NCI-H2107 treated with DMSO at 0.1 percent for 48 hours (cell line): ENCODE results near the gene SFPQ.
"Not testable (repeated sequence)": the region's sequence is repeated elsewhere in the genome, so short reads cannot be mapped to it uniquely, and the experiment has no call there.

Experiments
- DNase-seq: peaks from one replicate; lab custom pipeline; 2025; ENCODE audit not compliant: unreplicated experiment; lab: John Stamatoyannopoulos, UW

Gene SFPQ

DNA sequence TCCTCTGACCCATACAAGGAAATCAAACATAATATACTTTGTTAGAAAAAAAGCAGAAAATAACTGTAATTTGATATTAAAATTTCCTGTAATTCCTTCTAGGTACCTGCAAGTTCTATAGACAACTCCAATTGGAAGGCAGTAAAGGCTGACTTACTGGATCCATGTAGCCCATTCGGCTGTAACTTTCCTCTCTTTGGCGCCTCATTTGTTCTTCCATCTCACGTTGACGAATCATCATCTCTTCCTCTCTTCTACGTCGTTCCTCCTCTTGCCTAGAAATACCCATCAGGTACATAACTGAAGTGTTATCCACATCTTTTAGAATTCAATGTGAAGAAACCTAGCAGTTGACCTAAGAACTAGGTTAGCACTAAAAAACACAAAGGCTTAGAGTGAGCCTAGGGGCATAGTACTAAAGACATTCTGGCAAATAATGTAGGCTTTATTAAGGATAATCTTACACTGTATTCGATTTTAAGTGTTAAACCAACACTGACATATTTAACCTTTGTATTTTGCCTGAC is 5.1 kb downstream of the SFPQ start:
- DNase-seq, result no peak

GRCh38 chr1:35186239-35186638 is 6.7 kb downstream of the SFPQ start:
- no peak for DNase-seq

- no peak for DNase-seq
These were observed 7.7 kb downstream of the SFPQ start for GRCh38 chr1:35185200-35185599.

- DNase-seq, result no peak
These were observed 8.3 kb downstream of the SFPQ start for GRCh38 chr1:35184495-35185199.

DNA sequence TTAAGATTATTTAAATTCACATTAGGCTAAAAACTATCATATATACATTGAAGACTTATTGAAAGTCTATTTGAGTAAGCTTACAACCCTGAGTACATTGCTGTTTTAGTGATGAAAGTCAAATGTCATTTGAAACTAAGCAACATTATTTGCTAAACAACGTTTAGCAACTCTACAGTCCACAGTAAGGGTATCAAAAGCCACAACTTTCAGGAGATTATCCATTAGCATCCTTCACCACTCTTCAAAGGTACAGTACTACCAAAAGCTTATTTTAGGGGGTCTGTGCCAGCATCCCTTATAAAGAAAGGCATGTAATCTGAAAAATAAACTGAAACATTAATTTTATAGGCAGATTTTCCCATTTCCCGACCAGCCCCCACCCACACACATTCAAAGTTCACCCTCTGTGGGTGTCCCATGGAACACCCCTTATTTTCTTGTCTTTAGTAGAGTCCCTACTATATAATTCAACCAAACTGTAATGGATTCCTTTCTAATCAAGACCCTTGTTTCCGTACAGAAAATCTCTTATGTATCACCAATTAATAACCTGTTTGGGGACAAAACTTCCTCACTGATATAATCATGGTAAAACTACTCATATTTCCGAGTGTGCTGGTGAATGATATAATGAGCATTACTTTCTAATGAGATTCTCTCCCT is 11.0 kb downstream of the SFPQ start:
- no peak for DNase-seq

DNA sequence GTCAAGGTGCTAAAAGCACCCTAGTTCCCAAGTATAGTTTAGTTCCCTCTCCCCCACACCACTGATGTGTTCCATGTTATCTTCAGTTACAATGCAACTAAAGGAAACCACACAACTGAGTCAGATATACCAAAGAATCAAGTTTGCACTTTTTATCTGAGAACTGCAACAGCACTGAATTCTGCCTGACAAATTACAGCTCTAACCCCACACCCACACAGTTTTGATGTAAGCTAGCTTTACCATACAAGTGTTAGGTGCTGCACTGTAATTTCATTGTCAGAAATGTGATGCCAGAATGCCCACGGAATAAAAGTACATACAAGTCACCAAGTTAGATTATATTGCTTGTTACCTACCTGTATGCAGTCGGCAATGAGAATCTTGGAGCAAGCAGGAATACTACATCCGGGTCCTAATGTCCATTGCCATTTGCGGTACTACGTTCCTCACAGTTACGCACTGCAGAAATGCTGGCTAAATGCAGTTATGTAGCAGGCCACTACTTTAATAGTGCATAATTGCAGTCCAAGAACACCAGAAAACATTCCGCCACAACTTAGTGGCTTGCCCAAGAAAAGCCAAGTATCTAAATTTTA is 12.1 kb downstream of the SFPQ start:
- DNase-seq, result no peak

- DNase-seq, result no peak
These were observed 13.0 kb downstream of the SFPQ start for GRCh38 chr1:35179908-35180307.

DNA sequence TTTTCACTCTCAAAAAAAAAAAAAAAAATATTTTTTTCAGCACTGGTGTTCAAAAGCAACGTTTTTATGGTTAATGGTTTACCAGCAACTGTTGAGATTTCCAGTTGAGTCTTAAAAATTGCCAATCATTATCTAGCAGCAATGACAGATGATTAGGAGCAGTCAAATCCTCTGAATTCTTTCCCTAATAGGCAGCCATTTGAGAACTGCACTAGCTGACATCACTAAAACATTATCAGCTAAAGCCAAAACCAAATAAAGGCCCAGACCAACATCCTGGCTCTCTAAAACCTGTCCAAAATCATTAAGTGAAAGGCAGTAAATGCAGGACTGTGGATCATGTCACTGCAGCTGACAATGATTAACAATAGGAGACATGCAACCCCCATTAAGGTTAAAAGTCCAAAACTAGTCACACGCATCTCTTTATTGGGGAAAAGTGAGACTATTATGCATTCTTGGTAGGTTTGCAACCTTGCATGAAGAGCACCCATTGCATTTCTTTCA is 14.0 kb downstream of the SFPQ start:
- DNase-seq, result no peak

- DNase-seq, result no peak
These were observed 14.7 kb downstream of the SFPQ start for GRCh38 chr1:35178295-35178695.

- DNase-seq, result no peak
These were observed 15.6 kb downstream of the SFPQ start for GRCh38 chr1:35177237-35177786.

GRCh38 chr1:35175602-35176001 is 17.3 kb downstream of the SFPQ start:
- no peak for DNase-seq

DNA sequence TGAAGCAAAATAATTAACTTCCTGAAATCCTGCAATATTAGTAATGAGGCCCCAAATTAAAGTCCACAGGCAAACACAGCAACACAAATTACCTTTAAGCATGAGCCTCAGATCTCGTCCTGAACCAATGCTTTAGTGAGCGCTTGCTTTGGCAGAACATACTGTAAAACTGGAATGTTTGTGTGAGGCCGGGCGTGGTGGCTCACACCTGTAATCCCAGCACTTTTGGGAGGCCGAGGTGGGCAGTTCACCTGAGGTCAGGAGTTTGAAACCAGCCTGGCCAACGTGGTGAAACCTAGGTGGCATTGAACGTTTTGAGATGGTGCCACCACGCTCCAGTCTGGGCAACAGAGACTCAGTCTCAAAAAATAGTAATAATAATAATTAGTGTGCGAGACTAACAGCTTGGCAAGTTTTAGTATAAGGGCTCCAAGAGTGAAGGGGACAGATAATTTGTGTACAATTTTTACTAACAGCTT is 17.8 kb downstream of the SFPQ start:
- no peak for DNase-seq

DNA sequence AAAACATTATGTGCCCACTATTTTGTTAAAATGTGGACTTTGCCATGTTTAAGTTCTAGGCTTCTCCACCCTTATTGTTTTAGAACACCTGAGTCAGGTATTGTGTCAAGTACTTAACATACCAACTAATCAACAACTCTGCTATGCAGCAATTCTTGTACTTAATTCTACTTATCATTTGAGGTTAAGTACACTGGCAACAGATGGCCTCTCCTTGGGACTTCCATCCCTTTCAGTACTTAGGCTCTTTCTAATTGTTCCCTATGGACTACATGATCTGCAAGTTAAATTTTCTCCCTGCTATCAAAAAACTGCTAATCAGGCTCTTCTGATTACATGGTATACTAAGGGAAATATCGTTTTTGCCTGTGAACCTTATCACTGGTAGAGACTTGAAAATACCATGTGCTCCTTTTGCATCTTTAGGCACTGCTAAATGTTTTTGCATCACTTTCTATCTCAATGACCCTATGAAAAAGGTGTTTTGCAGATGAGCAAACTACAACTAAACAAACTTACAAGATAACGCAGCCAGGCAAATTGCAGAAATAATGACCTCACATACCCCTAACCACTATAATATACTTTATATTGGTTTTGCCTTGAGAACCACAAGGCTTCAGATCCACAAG is 18.9 kb downstream of the SFPQ start:
- DNase-seq, result no peak

DNA sequence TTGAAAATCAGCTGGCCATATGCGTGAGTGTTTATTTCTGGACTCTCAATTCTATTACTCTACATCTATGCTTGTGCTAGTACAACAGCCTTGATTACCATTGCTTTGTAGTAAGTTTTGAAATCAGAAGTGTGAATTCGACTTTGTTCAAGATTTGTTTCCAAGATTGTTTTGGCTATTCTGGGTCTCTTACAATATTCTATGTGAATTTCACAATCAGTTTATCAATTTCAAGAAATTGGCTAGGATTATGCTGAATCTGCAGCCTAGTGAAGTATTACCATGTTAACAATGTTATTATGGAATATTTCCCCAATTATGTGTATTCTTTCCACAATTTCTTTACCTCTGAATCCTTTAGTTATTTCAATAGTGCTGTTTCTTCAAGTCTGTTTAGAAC is 19.5 kb downstream of the SFPQ start:
- DNase-seq, result no peak

DNA sequence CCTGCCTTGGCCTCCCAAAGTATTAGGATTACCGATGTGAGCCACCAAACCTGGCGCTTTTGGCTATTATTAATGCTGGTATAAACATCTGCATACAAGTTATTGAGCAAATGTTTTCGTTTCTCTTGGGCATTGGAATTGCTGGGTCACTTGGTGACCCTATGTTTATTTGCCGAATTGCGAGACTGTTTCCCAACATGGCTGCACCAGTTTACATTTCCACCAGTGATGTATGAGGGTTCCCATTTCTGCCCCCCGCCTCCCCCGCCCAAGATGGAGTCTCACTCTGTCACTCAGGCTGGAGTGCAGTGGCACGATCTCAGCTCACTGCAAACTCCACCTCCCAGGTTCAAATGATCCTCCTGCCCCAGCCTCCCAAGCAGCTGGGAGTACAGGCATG is 20.9 kb downstream of the SFPQ start:
- DNase-seq, result no peak

DNA sequence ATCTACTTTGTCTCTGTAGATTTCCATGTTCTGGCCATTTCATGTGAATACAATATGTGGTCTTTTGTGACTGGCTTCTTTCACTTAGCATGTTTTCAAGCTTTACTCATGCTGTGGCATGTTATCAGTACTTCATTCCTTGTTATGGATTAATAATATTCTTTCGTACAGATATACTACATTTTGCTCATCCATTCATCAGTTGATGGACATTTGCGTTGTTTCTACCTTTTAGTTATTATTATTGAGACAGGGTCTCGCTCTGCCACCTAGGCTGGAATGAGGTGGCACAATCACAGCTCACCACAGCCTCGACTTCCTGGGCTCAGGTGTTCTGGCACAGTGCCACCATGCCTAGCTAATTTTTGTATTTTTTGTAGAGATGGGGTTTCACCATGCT is 21.4 kb downstream of the SFPQ start:
- no peak for DNase-seq

DNA sequence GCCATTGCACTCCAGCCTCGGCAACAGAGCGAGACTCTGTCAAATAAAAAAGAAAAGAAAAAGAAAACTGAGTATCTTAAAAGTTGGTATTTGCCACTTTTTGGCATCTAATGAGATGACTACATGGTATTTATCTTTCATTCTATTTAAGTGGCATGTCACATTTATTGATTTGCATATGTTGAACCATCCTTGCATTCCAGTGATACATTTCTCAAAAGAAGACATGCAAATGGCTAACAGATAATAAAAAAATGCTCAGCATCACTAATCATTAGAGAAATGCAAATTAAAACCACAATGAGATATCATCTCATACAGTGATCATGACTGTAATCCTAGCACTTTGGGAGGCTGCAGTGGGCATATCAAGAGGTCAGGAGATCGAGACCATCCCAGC is 28.1 kb downstream of the SFPQ start:
- DNase-seq, result no peak

DNA sequence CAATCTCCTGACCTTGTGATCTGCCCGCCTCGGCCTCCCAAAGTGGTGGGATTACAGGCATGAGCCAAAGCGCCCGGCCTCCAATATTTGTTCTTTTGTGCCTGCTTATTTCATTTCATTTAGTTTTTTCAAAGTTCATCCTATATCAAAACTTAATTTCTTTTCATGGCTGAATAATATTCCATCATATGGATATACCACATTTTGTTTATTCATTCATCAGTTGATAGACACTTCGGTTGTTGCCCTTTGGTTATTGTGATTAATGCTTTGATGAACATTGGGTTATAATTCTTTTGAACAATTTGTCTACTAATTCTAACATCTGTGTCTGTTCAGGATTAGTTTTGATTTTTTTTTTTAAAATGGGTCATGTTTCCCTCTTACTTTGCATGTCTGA is 41.7 kb downstream of the SFPQ start:
- no peak for DNase-seq

DNA sequence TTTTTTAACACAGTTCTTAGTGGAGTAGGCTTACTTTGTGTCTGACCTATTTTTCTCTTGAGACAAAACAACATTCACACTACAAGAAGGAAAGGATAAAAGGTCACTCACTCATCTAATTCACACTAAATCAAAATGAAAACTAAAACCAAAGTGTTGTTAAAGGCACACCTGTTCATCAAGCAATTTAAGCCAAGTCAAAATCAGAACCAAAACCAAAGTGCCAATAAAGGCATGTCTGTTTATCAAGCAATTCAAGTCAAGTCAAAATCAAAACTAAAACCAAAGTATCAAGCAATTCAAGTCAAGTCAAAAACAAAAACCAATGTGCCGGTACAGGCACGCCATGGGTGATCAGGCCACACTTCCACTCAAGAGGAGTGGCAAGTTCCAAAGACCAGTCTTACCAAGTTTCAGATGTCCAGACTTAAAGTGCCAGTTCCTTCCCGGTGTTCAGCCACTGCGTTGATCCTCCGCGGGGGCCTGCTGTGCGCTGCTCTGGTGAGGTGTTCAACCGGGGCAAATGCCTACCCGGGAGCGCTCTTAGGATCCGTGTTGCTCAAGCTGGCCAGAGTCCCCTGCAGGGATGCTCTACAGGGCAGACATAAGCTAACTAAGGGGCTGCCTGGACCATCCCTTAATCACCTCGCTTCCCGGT is 46.9 kb downstream of the SFPQ start:
- DNase-seq, result not testable (repeated sequence)

DNA sequence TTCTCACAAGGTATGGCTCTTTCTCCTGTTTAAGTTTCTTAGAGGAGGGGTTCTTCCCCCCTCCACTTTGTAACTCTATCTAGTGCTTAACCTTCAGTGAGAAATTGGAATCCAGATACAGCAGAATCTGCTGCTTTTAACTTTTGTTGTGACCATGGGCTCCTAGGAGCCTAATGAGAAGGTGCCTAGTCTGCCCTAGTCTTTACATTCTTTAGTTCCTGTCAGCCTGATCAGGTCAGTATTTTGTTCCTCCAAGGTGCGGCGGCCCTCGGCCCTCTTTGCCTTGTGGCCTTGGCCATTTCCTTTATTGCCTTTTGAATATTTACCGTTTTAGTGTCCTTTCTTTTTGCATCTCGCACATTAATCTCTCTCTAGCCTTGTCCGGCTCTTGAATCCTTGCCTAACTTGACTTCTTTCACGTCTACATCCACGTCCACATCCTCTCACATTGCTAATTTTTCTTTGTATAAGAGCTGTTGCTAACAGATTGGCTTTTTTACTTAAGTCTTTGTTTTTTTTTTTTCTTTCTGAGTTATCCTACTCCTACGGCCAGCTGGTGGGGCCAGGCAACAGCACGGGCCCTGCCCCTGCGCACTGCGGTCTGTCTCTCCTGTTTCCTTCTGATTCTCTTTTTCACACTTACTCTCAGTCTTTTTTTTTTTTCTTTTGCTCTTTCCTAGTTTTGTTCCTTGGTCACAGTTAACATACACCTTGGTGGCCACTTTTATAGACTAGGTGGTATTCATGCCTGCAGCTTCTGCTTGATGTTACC is 49.0 kb downstream of the SFPQ start:
- DNase-seq, result no peak
